Measurements from ENCODE around the gene ECSIT.

GRCh38 chr19:11485245-11485837 is 43.6 kb downstream of the ECSIT start:
- TF ChIP-seq CTCF (IDR thresholded peaks at IDR 0.05) = no peak
- TF ChIP-seq ZC3H11A (IDR thresholded peaks at IDR 0.05) = no peak
- no peak for TF ChIP-seq POLR2A (IDR thresholded peaks at IDR 0.05; ENCODE audit: low read length)
